Activated naive CD8-positive, alpha-beta T cell treated with anti-CD3 and anti-CD28 coated beads, Interleukin-2, amount 50 U/mL, for 16 hours (primary cell): ENCODE results near the gene PNPLA8.
"Not testable (repeated sequence)": the region's sequence is repeated elsewhere in the genome, so short reads cannot be mapped to it uniquely, and the experiment has no call there.

ENCODE experiments used
- DNase-seq: peaks from one replicate; pipeline ENCODE4 v3.0.0-alpha.2; 2020; ENCODE audit warnings: low read depth, low spot score

PNPLA8 gene

GRCh38 chr7:108479118-108479517 lies 46.8 kb downstream of the PNPLA8 start:
- DNase-seq: no peak

GRCh38 chr7:108468246-108468645 lies 57.7 kb downstream of the PNPLA8 start:
- no peak for DNase-seq

DNA sequence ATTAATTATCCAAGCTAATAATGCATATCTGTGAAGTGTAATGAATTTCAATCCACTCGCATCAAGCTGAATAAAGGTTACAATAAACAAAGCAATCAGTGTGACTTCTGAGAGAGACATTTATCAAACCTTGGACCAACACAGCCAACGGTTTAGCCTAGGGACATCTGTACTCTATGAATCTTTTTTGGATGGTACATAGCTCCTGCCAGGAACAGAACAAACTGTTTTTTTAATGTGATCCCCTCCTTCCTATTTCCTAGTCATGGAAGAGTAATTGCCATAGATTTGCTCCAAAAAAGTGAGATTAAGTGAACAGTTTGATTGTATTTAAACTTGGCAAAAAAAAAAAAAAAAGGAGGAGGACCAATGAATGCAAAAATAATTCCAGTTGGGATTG lies 58.5 kb downstream of the PNPLA8 start:
- no peak for DNase-seq

GRCh38 chr7:108466322-108466721 lies 59.6 kb downstream of the PNPLA8 start:
- DNase-seq: not testable (repeated sequence)

- no peak for DNase-seq
Observed at GRCh38 chr7:108464743-108465142, 61.2 kb downstream of the PNPLA8 start.

DNA sequence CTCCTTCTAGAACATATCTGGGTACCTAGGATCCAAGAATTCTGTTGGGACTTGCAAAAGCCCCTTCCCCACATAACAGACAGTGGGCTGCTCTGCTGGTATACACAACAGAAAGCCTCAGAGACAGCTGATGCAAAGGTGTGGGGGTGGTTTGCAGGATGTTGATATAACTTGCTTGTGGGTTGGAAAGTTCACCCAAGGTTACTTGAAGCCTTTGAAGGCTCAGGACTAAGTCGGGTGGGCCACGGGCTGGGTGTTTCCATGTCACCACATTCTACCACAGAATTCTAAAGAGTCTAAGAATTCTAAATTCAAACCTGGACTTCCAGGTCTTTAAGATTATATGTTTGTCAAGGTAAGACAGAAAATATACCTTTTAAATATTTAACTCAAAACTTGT lies 62.3 kb downstream of the PNPLA8 start:
- no peak for DNase-seq

DNA sequence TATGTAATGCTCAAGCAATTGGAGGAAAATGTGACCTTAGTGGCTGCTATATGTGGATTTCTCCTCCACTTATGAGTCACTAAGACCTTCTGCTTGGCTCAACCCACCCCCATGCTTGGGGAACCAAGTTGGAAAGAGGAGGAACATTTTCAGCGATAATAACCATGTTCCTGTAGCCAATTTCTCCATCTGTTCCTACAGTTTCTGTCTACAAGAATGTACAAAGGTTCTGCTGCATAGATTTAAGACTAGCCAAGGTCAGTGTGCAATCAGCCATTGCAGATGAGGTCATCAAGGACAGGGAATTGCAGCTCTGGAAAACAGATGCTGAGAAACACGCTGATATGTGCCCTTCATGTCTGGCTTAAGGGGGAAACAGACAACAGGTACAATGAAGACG lies 64.1 kb downstream of the PNPLA8 start:
- no peak for DNase-seq

GRCh38 chr7:108460964-108461363 lies 65.0 kb downstream of the PNPLA8 start:
- no peak for DNase-seq

- no peak for DNase-seq
Observed at GRCh38 chr7:108459922-108460551, 65.9 kb downstream of the PNPLA8 start.

GRCh38 chr7:108457871-108458270 lies 68.1 kb downstream of the PNPLA8 start:
- no peak for DNase-seq

- DNase-seq: no peak
Observed at GRCh38 chr7:108456845-108457540, 68.9 kb downstream of the PNPLA8 start.

DNA sequence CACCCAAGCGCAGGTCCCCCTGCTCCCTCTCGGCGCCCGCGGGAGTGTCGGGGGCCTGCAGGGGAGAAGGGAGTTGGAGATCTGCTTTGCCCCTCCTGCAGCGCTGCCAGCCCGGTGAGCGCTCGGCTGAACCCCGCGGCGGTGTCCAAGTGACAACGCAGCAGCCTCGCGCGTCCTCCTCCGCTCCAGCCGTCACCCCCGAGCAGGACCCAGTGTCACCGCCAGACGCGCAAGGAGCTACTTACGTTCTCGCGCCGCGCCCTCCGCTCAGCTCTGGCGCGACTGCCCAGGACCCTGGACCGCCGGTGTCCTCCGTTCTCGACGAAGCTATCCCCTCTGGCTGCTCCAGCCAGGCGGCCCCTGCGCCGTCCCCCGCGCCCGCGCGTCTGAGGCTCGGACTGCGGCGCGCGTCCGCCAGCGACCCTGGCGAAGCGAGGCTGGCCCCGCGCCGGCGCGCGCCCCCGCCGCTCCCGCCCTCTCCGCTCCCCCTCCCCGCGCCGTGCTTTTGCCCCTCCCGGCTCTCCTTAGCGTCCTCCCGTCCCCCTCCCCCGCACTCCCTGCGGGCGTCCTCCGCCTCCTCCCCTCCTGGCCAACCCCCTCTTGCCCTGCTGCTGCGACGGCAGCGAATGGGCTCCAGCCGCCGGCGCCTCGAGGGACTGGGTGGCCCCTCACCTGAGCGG lies 69.8 kb downstream of the PNPLA8 start, which contains the start of gene NRCAM:
NRCAM (minus strand) TSS at position 439 of the 680 bp plus-strand sequence. CDS start 216,372 bp downstream, outside the sequence.
- DNase-seq: no peak

- DNase-seq: no peak
Observed at GRCh38 chr7:108455551-108455997, 70.4 kb downstream of the PNPLA8 start.

GRCh38 chr7:108454674-108455550 lies 71.0 kb downstream of the PNPLA8 start:
- no peak for DNase-seq

DNA sequence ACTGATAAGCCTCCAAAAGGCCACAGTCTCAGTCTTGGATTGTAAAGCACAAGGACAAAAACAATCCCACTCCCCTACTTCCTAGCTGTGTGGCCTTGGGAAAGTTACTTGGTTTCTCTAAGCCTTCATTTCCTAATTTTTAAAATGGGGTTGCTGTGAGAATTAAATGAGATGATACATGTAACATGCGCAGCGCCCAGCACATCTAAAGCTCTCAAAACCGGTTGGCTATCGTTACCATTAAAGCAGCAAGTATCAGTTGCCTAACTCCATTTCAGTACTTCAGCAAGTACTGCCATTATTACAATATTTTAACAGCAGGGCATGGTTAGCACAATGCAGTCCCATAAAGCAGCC lies 71.6 kb downstream of the PNPLA8 start:
- DNase-seq: no peak

DNA sequence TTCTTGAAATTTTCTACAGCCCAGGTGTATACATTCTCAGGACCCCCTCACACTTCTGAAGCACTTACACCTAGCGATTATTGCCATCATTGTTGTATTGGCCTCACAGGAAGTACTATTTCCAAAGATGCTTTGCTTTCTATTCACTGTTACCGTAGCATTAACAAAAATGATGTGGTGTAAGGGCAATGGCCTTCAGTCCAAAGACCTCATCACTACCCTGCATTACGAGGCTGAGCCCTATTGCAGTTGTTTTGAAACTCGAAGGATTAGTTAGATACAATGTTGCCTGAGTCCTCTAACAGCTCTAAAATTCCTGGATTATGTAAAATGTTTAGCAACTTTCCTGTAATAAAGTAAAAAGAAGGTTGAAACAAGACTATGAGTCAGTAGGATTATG lies 72.6 kb downstream of the PNPLA8 start:
- DNase-seq: no peak

DNA sequence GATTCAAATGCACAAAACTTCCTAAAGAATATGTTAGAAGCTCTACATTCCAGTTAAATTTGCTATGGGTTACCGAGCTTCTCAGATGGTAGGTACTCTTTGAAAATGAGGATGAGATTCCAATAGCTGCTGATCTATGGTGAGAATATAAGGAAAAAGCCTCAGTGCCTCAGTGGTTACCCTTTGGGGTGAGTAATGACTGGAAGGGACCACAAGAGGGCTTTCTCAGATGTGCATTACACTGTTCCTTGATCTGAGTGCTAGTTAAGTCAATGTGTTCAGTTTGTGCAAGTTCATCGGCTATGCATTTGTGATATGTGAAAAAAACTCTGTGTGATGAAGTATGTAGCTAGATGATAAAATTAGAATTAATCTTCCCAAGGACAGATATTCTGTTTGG lies 73.2 kb downstream of the PNPLA8 start:
- DNase-seq: no peak

DNA sequence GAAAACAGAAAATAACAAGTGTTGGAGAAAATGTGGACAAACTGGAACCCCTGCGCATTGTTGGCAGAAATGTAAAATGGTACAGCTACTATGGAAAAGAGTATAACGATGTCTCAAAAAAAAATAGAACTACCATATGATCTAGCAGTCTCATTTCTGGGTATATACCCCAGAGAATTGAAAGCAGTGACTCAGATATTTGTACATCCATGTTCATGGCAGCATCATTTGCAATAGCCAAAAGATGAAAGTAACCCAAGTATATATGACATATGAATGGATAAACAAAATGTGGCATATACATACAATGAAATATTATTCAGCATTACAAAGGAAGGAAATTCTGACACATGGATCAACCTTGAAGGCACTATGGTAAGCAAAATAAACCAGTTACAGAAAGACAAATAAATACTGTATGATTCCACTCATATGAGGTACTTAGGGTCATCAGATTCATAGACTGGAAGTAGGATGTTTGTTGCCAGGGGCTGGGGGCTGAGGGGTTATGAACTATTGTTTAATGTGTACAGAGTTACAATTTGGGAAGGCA lies 74.6 kb downstream of the PNPLA8 start:
- no peak for DNase-seq

- no peak for DNase-seq
Observed at GRCh38 chr7:108450160-108450559, 75.8 kb downstream of the PNPLA8 start.

- DNase-seq: no peak
Observed at GRCh38 chr7:108449521-108449920, 76.4 kb downstream of the PNPLA8 start.
